ENCODE results near the gene MEIS3. TPM values are rescaled to one million over a fixed set of nuclear protein-coding genes. Genes with fewer than 3 reads are reported as not detected.
"Not testable (repeated sequence)": the region's sequence is repeated elsewhere in the genome, so short reads cannot be mapped to it uniquely, and the experiment has no call there.

Gene MEIS3
- total and polyA plus RNA-seq, 2 donors from 2014 or later: 3.8 to 7.6 TPM

DNA sequence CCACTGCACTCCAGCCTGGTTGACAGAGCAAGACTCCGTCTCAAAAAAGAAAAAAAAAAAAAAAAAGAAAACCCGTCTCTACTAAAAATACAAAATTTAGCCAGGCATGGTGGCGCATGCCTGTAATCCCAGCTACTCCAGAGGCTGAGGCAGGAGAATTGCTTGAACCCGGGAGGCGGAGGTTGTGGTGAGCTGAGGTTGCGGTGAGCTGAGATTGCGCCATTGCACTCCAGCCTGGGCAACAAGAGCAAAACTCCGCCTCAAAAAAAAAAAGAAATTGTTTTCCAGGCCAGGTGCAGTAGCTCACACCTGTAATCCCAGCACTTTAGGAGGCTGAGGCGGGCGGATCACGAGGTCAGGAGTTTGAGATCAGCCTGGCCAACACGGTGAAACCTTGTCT lies 32.7 kb downstream of the MEIS3 start:
- H3K27ac ChIP-seq (ENCODE audit: low read depth in 2 of 2, low read length in 2 of 2); H3K4me3 ChIP-seq (ENCODE audit: low read length in 3 of 3); DNase-seq; FAIRE-seq; H3K9me3 ChIP-seq (ENCODE audit: control insufficient read depth in 2 of 3, insufficient read depth in 1 of 3, low read length in 3 of 3); H3K36me3 ChIP-seq (ENCODE audit: control insufficient read depth in 2 of 3, insufficient read depth in 3 of 3, low read length in 3 of 3); intact Hi-C loops (cut with DNase I); H3K4me1 ChIP-seq (ENCODE audit: control insufficient read depth in 2 of 3, insufficient read depth in 2 of 3, low read depth in 1 of 3, low read length in 3 of 3); H3K27me3 ChIP-seq (ENCODE audit: control insufficient read depth, insufficient read depth, low read length); H3K9ac ChIP-seq (ENCODE audit: low read length in 3 of 3): not testable (repeated sequence)

DNA sequence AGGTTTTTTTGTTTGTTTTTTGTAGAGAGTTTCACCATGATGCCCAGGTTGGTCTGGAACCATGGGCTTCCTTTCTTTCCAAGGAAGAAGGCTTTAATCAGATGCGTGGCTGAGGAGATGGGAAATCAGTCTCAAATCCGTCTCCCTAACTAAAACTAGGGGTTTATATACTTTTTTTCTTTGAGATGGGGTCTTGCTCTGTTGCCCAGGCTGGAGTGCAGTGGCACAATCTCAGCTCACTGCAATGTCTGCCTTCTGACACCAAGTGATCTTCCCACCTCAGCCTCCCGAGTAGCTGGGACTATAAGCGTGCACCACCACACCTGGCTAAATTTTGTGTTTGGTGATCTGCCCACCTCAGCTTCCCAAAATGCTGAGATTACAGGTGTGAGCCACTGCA lies 34.8 kb downstream of the MEIS3 start:
- H3K4me3 ChIP-seq (ENCODE audit: low read length in 3 of 3); H3K27me3 ChIP-seq (ENCODE audit: control insufficient read depth, insufficient read depth, low read length); H3K9me3 ChIP-seq (ENCODE audit: control insufficient read depth in 2 of 3, insufficient read depth in 1 of 3, low read length in 3 of 3); FAIRE-seq; H3K4me1 ChIP-seq (ENCODE audit: control insufficient read depth in 2 of 3, insufficient read depth in 2 of 3, low read depth in 1 of 3, low read length in 3 of 3); DNase-seq; H3K9ac ChIP-seq (ENCODE audit: low read length in 3 of 3); H3K27ac ChIP-seq (ENCODE audit: low read depth in 2 of 2, low read length in 2 of 2); intact Hi-C loops (cut with DNase I): not testable (repeated sequence)
- H3K36me3 ChIP-seq (ENCODE audit: control insufficient read depth in 2 of 3, insufficient read depth in 3 of 3, low read length in 3 of 3): peaks cover 0 to 17% (median 9%) of the 10 kb centered on the region in 3 donors

DNA sequence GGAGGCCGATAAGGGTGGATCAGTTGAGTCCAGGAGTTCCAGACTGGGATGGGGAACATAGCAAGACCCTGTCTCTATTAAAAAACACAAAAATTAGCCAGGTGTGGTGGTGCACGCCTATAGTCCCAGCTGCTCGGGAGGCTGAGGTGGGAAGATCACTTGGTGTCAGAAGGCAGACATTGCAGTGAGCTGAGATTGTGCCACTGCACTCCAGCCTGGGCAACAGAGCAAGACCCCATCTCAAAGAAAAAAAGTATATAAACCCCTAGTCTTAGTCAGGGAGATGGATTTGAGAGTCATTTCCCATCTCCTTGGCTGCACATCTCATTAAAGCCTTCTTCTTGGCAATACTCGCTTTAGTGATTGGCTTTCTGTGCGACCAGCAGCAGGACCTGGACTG lies 35.4 kb downstream of the MEIS3 start:
- peaks cover 0 to 17% (median 9%) of the 10 kb centered on the region in 3 donors for H3K36me3 ChIP-seq (ENCODE audit: control insufficient read depth in 2 of 3, insufficient read depth in 3 of 3, low read length in 3 of 3)
- FAIRE-seq; H3K4me1 ChIP-seq (ENCODE audit: control insufficient read depth in 2 of 3, insufficient read depth in 2 of 3, low read depth in 1 of 3, low read length in 3 of 3); H3K9ac ChIP-seq (ENCODE audit: low read length in 3 of 3); intact Hi-C loops (cut with DNase I); H3K27ac ChIP-seq (ENCODE audit: low read depth in 2 of 2, low read length in 2 of 2); H3K27me3 ChIP-seq (ENCODE audit: control insufficient read depth, insufficient read depth, low read length); DNase-seq; H3K4me3 ChIP-seq (ENCODE audit: low read length in 3 of 3); H3K9me3 ChIP-seq (ENCODE audit: control insufficient read depth in 2 of 3, insufficient read depth in 1 of 3, low read length in 3 of 3): not testable (repeated sequence)

DNA sequence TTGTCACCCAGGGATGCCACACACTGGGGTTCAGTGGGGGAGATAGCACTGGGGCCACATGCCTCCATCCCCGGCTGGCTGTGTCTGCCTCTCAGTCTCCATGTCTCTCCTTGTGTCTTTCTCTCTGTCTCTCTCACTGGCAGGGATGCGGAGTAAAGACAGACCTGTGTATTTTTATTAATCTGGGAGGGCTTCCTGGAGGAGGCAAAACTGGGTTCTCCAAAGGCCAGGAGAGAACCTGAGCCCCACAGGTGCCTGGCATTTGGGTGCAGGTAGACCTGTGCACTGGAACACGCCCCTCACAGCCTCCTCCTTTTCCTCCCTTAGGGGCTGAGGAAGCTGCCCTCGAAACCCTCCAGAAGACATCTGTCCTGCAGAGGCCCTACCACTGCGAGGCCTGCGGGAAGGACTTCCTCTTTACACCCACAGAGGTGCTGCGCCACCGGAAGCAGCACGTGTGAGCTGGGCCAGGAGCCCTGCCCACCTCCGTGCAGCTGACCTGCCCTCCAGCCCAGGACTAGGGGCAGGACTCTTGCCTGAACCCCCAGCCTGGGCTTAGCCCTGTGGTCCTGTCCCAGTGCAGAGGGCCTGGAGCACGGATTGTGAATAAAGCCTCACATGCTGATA lies 37.6 kb downstream of the MEIS3 start:
- Histone ChIP-seq H3K36me3 (ENCODE audit: control insufficient read depth in 2 of 3, insufficient read depth in 3 of 3, low read length in 3 of 3) (peaks cover 0 to 18% (median 15%) of the 10 kb centered on the region in 3 donors), H3K9ac (ENCODE audit: low read length in 3 of 3) (no peak overlapping the region), H3K9me3 (ENCODE audit: control insufficient read depth in 2 of 3, insufficient read depth in 1 of 3, low read length in 3 of 3) (no peaks in the 10 kb centered on the region), H3K27me3 (ENCODE audit: control insufficient read depth, insufficient read depth, low read length) (no peaks in the 10 kb centered on the region), H3K4me3 (ENCODE audit: low read length in 3 of 3) (no peak overlapping the region), H3K27ac (ENCODE audit: low read depth in 2 of 2, low read length in 2 of 2) (no peak overlapping the region), H3K4me1 (ENCODE audit: control insufficient read depth in 2 of 3, insufficient read depth in 2 of 3, low read depth in 1 of 3, low read length in 3 of 3) (no peaks in the 10 kb centered on the region)
- FAIRE-seq (no peak), DNase-seq (no peak)
- intact Hi-C loops (cut with DNase I): no loop called here
- TF ChIP-seq, protein P1, sequence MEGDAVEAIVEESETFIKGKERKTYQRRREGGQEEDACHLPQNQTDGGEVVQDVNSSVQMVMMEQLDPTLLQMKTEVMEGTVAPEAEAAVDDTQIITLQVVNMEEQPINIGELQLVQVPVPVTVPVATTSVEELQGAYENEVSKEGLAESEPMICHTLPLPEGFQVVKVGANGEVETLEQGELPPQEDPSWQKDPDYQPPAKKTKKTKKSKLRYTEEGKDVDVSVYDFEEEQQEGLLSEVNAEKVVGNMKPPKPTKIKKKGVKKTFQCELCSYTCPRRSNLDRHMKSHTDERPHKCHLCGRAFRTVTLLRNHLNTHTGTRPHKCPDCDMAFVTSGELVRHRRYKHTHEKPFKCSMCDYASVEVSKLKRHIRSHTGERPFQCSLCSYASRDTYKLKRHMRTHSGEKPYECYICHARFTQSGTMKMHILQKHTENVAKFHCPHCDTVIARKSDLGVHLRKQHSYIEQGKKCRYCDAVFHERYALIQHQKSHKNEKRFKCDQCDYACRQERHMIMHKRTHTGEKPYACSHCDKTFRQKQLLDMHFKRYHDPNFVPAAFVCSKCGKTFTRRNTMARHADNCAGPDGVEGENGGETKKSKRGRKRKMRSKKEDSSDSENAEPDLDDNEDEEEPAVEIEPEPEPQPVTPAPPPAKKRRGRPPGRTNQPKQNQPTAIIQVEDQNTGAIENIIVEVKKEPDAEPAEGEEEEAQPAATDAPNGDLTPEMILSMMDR (IDR thresholded peaks at IDR 0.05; ENCODE audit: borderline replicate concordance, extremely low read depth, insufficient read depth): no peak

DNA sequence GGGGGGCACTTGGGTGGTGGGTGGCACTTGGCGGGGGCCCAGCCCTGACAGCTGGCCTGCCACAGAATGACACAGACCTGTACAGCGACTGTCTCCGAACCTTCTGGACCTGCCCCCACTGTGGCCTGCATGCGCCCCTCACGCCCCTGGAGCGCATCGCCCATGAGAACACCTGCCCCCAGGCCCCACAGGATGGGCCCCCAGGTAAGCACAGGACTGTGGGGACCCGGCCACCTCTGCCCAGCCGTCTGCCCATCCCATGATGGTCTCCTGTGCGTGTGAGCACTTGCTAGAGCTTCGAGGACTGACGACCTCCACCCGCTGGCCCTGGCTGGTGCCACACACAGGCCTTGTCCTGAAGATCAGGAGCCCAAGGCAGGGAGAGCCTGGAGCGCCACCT lies 38.2 kb downstream of the MEIS3 start:
- intact Hi-C loops (cut with DNase I): no loop called here
- no peak overlapping the region for H3K9ac ChIP-seq (ENCODE audit: low read length in 3 of 3)
- no peaks in the 10 kb centered on the region for H3K4me1 ChIP-seq (ENCODE audit: control insufficient read depth in 2 of 3, insufficient read depth in 2 of 3, low read depth in 1 of 3, low read length in 3 of 3)
- FAIRE-seq (no peak), DNase-seq (no peak)
- no peaks in the 10 kb centered on the region for H3K27me3 ChIP-seq (ENCODE audit: control insufficient read depth, insufficient read depth, low read length)
- no peak overlapping the region for H3K27ac ChIP-seq (ENCODE audit: low read depth in 2 of 2, low read length in 2 of 2)
- no peak overlapping the region for H3K4me3 ChIP-seq (ENCODE audit: low read length in 3 of 3)
- peaks cover 0 to 24% (median 15%) of the 10 kb centered on the region in 3 donors for H3K36me3 ChIP-seq (ENCODE audit: control insufficient read depth in 2 of 3, insufficient read depth in 3 of 3, low read length in 3 of 3)
- TF ChIP-seq, protein P1 (IDR thresholded peaks at IDR 0.05; ENCODE audit: borderline replicate concordance, extremely low read depth, insufficient read depth): no peak
- no peaks in the 10 kb centered on the region for H3K9me3 ChIP-seq (ENCODE audit: control insufficient read depth in 2 of 3, insufficient read depth in 1 of 3, low read length in 3 of 3)
